Stimulated activated CD4-positive, alpha-beta T cell treated with anti-CD3 and anti-CD28 coated beads, Interleukin-12 subunit alpha, Interleukin-12 subunit beta, amount 100 ng/mL, for 4 hours (primary cell): ENCODE measurements around the gene ZNF555.
"Not testable (repeated sequence)": the region's sequence is repeated elsewhere in the genome, so short reads cannot be mapped to it uniquely, and the experiment has no call there.

Experiments
- DNase-seq: peaks from one replicate; pipeline ENCODE4 v3.0.0-alpha.2; 2020

Gene ZNF555

DNA sequence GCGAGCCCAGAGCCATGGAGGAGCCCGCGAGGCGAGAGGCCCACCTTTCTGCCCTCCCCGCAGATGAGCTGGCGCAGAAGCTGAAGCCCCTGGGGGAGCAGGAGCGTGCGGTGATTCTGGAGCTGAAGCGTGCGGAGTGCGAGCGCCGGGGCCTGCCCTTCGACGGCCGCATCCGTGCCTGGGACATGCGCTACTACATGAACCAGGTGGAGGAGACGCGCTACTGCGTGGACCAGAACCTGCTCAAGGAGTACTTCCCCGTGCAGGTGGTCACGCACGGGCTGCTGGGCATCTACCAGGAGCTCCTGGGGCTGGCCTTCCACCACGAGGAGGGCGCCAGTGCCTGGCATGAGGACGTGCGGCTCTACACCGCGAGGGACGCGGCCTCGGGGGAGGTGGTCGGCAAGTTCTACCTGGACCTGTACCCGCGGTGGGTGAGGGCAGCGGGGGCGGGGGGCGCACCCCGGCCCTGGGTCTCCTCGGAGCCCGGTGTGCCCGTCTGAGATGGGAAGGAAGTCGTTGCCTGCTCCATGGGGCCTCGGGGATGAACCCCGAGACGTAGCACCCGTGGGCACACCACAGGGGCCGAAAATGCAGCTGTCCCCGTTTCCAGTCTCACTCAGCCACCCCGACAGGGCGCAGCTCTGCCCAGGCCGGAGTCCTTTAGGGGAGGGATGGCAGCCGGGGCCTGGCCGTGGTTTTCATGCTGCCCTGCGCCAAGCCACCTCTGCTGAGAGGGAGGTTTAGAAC, 33.7 kb upstream of the ZNF555 start:
- DNase-seq, result no peak

DNA sequence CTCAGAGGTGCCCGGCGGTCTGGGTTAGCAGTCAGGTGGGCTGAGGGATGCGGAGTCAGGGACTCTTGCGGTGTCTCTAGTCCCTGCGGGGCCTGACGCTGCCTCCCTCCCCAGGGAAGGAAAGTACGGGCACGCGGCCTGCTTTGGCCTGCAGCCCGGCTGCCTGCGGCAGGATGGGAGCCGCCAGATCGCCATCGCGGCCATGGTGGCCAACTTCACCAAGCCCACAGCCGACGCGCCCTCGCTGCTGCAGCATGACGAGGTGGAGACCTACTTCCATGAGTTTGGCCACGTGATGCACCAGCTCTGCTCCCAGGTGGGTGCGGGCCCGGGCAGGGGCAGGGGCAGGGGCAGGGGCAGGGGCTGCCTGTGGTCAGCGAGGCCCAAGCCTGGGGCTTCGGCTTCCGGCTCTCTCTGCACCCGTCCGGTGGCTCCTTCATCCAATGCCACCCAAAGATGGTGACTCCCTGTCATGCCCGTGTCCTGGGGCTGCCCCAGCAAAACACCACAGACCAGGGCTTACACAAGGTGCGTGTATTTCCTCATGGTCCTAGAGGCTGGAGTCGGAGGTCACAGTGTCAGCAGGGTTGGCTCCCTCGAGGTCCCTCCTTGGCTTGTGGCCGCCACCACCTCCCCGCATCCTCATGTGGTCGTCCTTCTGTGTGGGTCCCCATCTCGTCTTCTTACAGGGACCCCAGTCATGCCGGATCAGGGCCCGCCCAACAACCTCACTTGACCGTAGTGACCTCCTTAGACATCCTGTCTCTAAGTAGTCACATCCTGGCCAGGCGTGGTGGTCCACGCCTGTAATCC, 32.9 kb upstream of the ZNF555 start:
- DNase-seq, result no peak

DNA sequence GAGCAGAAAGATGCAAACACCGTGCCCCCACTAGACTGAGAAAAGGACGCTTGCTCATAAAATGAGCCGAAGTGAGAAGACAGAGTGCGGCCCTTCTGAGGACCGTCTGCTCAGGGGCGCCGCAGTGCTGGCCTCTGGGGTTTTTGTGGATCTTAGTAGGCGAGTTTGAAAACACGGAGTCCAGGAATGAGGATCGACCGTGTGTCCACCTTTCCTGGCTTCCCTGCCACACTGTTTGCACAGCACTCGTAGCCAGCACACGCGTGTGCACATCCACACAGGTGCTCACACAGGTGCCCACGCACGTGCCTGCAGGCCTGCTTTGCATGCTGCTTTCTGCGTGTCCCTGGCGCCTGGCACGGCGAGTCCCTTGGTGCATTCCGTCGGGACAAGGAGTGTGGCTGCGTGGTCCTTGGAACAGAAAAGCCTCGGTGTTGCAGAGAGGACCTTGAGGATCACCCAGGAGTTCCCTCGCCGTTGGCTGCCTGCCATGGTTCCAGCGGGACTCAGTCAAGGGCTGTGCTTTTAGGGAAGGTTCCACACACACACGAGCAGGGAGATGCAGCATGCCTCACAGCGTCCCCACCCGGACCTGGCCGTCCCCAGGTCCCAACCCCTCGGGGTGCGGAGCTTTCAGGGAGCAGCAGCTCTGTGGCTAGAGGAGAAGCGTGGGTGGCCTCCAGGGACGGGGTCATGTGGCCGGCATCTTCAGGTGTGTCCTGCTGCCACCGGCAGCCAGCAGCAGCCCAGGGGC, 31.7 kb upstream of the ZNF555 start:
- DNase-seq, result no peak

DNA sequence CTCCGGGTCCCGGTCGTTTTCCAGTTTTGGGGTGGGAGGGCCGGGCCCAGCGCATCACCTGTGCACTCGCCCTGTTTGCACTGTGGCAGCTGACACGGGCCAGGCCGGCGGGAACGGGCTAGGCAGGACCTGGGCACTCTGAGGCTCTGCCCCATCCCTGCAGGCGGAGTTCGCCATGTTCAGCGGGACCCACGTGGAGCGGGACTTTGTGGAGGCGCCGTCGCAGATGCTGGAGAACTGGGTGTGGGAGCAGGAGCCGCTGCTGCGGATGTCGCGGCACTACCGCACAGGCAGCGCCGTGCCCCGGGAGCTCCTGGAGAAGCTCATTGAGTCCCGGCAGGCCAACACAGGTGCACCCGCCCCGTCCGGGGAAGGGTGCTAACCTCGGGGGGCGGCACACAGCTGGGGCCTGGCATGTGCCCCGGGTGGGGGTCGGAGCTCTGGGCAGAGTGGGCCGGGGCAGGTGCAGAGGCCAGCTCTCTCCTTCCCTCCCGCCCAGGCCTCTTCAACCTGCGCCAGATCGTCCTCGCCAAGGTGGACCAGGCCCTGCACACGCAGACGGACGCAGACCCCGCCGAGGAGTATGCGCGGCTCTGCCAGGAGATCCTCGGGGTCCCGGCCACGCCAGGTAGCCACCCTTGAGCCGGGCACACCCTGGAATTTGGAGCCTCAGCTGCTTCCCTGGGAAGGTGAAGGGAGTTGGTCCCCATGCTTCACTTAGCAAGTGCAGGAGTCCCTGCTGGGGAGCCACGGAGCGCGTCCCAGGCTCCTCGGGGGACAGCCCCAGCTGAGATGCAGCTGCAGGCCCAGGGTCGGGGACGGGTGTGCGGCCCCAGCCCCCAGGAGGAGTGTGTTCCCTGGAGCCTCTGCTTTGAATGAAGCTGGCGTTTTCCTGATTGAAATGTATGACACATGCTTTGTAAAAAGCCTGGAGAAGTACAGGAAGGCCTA, 30.9 kb upstream of the ZNF555 start:
- DNase-seq, result no peak

DNA sequence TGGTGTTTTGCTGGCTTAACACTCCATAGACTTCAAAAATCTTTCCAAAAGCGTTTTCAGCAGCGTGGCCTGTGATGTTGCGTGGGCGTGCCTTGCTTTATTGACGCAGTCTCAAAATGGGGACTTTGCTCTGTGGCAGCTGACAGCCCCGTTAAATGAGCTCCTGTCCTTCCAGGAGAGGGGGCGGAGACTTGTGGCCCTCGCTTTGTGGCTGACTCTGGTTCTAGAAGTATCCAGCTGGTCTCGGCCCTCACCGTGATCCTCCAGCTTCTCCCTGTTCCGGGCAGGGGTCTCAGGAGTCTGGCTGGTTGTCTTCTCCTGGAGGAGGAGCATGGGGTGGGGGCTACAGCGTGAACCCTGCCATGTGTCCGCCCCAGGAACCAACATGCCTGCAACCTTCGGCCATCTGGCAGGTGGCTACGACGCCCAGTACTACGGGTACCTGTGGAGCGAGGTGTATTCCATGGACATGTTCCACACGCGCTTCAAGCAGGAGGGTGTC, 30.0 kb upstream of the ZNF555 start:
- no peak for DNase-seq

DNA sequence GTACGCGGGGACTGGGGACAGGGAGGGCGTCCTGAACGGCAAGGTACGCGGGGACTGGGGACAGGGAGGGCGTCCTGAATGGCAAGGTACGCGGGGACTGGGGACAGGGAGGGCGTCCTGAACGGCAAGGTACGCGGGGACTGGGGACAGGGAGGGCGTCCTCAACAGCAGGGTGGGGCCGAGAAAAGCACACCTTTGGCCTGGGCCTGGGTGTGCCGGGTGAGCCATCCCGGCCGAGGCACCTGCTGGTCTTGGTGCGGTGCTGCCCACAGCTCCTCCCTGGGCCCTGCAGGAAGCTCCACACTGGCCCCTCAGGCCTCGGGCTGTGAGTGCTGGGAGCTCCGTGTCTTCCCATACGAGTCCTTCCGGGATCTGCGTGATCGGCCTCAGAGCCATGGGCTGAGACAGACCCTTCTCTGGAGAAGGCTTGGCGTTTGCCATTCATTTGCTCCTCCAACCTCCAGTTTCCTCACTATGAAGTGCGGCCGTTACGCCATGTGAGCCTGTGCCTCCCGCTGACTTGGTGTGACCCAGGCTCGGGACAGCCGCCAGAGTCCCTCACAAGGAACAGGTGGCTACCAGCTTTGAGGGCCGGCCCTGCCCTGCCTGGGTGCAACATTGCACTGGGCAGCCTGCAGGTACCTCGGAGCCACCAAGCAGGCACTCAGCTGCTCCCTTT, 29.4 kb upstream of the ZNF555 start:
- DNase-seq, result no peak

DNA sequence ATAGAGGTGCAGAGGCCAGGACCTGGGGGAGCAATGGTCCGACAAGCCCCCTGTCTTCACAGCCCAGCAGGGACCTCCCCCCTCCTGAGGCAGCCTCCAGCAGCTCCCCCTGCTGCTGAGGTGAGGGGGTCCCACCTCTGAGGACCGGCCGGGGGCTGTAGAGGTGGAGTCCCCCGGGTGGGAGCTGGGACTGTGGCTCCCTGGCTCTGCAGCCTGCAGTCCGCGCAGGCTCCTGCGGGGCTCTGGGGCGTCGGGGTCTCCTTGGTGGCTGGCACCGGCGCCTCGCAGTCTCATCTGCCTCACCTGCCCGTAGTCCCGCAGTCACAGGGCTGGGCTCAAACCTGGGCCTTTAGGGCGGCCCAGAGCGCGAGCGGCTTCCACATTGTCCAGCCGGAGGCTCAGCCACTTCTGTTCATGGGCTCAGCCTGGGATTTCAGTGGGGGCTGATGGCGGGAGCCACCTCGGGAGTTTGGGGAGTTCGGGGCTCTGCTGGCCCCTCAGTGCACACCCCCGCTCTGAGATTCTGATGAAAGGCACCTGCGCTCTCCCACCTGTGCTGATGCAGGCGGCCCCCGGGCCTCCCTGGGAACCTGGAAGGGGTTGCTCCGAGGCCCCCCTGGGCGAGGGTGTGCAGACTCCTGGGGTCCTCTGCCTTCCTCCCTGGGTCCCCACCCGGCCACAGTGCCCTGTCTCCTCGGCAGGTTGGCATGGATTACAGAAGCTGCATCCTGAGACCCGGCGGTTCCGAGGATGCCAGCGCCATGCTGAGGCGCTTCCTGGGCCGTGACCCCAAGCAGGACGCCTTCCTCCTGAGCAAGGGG, 28.7 kb upstream of the ZNF555 start:
- no peak for DNase-seq

DNA sequence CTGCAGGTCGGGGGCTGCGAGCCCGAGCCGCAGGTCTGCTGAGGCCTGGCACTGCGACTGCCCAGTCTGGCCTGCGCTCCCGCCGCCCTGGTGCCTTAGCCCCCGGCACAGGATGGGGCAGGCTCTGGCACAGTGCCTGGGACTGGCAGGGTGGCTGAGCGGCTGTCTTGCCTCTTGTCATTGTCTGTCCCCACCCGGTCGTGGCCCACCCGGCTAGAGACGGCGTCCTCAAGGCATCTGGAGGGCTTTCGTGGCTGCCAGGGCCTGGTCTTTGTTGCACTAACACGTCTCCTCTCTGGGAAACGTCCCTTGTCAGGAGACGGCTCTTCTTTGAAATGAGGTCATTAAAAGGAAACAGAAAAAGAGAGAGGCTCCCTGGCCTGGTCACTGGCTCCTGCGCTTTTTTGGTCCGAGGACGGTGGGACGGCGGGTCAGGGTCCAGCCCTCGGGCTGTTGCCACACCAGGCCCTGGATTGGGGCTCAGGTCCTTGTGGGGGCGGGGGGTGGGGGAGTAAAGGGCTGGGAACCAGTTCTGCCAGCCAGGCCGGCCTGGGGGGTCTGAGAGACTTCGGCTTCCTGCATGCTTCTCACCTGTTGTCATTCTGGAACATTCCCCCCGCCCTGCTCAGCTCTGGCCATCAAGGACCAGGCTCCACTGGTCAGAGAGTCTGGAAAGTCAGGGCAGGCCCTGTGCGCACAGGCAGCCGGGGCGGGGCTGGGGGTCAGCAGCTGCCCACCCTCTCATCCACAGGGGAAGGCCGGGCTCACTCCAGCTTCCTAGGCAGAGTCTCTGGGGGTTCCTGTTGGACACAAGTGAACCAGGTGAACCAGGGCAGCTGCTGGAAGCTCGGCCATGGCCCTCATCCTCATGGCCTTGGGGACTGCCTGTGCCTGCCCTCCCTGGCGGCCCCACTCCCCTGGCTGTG, 27.8 kb upstream of the ZNF555 start:
- no peak for DNase-seq

DNA sequence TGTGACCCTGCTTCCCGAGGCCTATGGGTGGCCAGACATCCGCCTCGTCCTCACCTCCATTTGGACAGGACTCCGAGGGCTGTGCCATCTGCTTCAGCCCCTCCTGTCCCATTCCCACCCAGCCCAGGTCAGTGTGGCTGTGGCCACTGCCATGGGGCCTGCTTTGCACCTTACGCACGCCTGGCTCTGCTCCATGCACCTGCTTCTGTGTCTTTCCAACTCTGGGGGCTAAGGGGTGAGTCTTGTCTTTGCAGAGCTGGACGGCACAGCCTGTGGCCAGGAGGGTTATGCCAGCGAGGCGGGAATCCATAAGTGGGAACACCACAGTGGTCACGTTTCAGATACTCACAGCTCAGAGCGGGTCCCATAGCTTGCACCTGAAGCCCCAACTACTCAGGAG, 26.8 kb upstream of the ZNF555 start:
- DNase-seq, result no peak

DNA sequence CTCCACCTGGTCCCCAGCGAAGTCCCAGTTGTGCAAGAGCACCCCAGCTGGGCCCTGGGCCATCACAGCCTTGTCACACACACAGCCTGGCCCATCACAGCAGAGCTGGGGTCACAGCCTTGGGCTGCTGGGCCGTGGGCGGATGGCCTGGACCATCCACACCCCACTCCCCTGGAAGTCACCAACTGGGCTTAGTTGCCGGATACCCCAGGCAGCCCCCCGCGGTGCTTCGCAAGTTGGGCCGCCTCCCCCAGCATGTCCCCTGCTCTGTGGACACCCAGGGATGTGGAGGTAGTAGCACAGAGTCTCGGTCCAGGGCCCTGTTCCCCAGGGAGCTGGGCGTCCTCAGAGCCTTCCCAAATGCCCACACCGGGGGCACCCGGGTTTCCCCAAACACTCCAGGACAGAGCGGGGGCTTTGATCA, 26.1 kb upstream of the ZNF555 start:
- no peak for DNase-seq

DNA sequence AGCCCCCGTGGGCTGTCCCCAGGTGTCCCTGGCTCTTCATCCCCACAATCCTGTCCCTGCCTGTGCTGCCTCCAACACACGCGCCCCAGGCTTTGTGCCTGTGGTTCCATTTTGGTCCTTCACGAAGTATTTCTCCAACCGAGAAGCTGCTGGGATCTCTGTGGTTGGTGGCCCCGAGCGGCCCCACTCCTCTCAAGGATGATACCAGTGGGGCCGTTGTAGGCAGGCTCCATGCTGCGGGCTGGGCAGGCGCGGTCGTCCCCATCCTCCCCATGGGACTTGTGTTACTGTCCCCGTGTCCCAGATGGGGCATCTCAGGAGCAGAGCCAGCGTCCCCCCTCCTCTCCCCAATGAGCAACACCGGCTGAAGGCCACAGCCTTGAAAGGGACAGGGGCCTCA, 25.4 kb upstream of the ZNF555 start:
- no peak for DNase-seq

DNA sequence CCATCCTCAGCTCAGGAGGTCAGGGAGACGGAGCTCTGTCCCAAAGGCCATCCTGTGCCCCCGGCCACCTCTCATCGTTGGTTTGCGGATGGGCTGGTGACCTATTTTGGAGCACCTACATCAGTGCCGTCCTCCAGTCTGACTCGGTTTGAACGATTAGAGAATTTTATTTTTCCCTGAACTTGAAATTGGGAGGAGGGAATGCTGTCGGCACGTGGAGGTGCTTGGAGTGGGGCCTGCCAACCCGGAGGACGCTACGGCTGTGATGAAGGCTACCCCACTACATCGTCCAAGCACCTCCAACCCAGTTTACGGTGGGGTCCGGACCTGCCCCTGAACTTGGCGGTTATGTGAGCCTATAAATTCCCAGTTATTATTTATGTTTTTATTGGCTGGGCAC, 24.6 kb upstream of the ZNF555 start:
- DNase-seq, result no peak

DNA sequence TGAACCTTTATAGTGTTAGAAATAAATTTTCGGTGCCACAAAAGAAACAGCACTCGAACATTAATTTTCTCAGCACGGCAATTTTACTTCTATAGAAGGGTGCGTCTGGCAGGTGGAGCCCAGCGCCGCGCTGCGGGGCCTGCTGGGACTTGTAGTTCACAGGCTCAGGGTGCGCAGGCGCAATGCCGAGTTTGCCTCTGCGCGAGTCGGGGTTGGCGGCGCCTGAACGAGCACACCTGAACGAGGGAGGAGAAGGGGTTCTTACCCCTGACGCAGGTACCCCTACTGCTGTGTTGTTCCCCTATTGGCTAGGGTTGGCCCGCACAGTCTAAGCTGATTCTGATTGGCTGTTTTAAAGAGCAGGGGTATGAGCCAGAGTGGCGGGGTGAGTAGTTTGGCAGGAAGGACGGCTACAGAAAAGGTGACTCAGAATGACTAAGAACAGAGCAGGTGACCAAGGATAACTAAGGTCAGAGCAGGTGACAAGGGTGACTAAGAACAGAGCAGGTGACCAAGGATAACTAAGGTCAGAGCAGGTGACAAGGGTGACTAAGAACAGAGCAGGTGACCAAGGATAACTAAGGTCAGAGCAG, 23.9 kb upstream of the ZNF555 start:
- DNase-seq, result not testable (repeated sequence)

DNA sequence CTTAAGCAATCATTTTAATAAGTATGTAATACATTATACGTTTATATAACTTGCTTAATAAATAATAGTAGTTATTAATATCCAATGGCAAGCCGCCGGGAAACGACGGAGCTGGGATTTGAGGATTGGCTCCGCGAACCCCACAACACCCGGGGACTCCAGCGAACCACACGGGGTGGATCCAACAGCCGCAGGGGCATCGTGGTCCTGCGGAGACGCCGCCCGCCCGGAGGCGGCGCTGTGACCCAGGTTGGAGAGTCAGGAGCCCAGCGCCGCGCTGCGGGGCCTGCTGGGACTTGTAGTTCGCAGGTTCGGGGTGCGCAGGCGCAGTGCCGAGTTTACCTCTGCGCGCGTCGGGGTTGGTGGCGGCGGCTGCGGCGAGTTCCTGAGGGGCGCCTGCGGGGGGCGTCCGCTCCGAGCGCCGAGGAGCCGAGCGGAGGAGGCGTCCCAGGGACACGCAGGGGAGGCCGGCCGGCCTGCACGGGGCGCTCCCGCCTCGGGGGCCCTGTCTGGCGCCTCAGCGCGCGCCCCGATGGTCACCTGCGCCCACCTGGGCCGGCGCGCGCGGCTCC, 21.6 kb upstream of the ZNF555 start, which contains the start of gene ZNF554:
ZNF554 (plus strand) TSS at position 329 of the 572 bp plus-strand sequence; CDS start at position 533, 204 bp downstream.
- peak; percentile 100 for DNase-seq

DNA sequence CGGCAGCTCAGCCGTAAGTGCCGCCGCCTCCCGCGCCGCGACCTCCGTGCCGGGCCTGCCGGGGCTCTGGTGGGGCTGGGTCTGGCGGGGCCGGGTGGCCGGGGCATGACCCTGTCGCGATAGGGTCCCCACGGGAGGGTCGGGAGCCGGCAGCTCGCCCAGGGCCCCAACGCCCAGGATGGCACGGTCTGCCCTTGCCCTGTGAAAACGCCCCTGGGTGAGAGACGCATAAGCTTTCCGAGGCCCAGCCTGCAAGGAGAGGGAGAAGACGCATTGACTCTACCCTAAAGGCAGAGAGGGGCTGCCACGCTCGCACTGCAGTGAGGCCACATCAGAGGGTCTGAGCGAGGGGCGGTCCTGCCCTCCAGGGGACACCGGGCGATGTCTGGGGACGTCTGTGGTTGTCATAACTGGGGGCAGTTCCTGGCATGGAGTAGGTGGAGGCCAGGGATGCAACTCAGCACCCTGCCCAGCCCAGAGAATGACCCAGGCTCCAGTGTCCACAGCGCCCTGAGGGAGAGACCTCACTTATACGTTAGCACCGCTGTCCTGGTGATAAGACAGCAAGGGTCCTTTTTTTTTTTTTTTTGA, 21.1 kb upstream of the ZNF555 start:
- peak; percentile 15 for DNase-seq

DNA sequence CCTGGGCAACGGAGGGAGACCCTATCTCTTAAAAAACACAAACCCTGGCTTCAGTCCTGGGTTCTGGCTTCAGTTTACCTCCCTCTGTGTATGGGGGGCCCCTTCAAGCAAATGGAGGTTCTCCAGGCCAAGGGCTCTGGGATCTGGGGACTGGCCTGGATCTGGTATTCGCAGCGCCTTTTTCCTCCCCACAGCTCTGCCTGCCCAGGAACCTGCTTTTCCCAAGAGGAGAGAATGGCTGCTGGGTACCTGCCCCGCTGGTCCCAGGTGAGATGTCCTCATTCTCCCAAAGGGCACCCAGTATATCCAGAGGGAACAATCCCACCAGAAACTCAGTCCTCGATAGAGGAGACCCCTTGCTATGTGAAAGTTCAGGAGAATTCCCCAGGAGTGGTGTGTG, 18.4 kb upstream of the ZNF555 start:
- DNase-seq, result no peak

DNA sequence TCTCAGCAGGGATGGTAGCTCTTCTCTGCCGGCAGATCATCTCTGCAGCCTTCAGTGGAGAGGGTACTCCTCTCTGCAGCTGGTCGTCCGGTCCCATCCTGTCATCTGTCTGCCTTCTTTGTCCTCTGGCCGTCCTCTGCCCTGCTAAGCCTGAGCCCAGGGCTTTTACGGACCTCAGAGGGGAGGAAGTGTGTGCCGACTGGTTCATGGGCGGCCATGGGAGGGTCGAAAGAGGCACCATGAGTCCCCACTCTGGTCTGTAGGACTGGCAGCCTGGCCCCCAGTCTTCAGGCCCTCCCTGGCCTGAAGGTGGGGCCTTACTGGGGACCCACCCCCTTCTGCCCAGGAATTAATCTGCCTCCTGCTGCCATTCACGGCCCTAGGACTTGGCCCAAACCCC, 17.6 kb upstream of the ZNF555 start:
- DNase-seq, result no peak

DNA sequence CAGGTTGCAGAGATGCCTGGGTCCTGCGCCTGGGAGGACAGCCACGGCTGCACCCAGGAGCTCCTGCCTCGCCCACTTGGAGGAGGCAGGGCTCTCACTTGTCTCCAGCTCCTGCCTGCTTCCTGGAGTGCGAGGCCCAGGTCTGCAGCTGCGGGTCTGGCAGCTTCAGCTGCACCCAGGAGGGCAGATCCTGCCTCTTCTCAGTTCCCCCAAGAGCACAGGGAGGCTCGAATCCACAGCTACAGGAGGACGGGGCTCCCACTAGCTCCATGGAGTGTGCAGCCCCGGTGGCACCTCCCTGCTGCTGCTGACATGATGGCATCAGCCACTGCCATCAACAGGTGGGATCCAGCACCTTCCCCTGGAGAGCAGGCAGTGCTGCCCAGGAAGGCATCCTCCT, 17.1 kb upstream of the ZNF555 start:
- no peak for DNase-seq
